MM.1S (cell line): Measurements from ENCODE around the gene CSRP3.

Experiments
- DNase-seq: peaks from one replicate; pipeline ENCODE4 v3.0.0-alpha.2; 2015
- H2AFZ ChIP-seq: fragments of 300-600 bp; sonication (generic); 2 replicates; pipeline ENCODE4 v1.6.0; 2016; ENCODE audit warnings: antibody characterized with exemption, low read length
- H3F3A ChIP-seq: fragments of 300-600 bp; sonication (generic); 2 replicates; pipeline ENCODE4 v1.6.1; 2016; ENCODE audit warnings: mild to moderate bottlenecking, antibody characterized with exemption, low read length, moderate library complexity, mixed read lengths; ENCODE audit not compliant: insufficient read depth
- H3K27ac ChIP-seq: fragments of 300-600 bp; sonication (generic); 2 replicates; pipeline ENCODE4 v1.5.1; 2016; ENCODE audit warnings: mild to moderate bottlenecking, low read length
- H3K27me3 ChIP-seq: fragments of 300-600 bp; sonication (generic); replicated peaks from 2 replicates; pipeline ENCODE4 v1.6.0; 2016; ENCODE audit warnings: low read length; ENCODE audit not compliant: insufficient read depth
- H3K36me3 ChIP-seq: fragments of 300-600 bp; sonication (generic); replicated peaks from 2 replicates; pipeline ENCODE4 v1.6.1; 2016; ENCODE audit warnings: mild to moderate bottlenecking, low read length, mixed read lengths; ENCODE audit not compliant: insufficient read depth
- H3K4me1 ChIP-seq: fragments of 300-600 bp; sonication (generic); 2 replicates; pipeline ENCODE4 v1.6.1; 2016; ENCODE audit warnings: low read length, mixed read lengths
- H3K4me2 ChIP-seq: fragments of 300-600 bp; sonication (generic); 2 replicates; pipeline ENCODE4 v1.6.0; 2016; ENCODE audit warnings: low read depth, low read length
- H3K4me3 ChIP-seq: fragments of 300-600 bp; sonication (generic); 2 replicates; pipeline ENCODE4 v1.5.1; 2016; ENCODE audit warnings: low read length, mixed read lengths
- H3K79me2 ChIP-seq: fragments of 300-600 bp; sonication (generic); 2 replicates; pipeline ENCODE4 v1.6.1; 2016; ENCODE audit warnings: mixed run types, low read length, mixed read lengths
- H3K9ac ChIP-seq: fragments of 300-600 bp; sonication (generic); 2 replicates; pipeline ENCODE4 v1.6.1; 2016; ENCODE audit warnings: low read length, mixed read lengths
- H3K9me2 ChIP-seq: fragments of 300-600 bp; sonication (generic); replicated peaks from 2 replicates; pipeline ENCODE4 v1.6.1; 2016; ENCODE audit warnings: mild to moderate bottlenecking, low read length, mixed read lengths; ENCODE audit not compliant: insufficient read depth
- H3K9me3 ChIP-seq: fragments of 300-600 bp; sonication (generic); replicated peaks from 2 replicates; pipeline ENCODE4 v1.6.1; 2016; ENCODE audit warnings: mild to moderate bottlenecking, low read length, mixed read lengths; ENCODE audit not compliant: insufficient read depth
- H4K20me1 ChIP-seq: fragments of 300-600 bp; sonication (generic); 2 replicates; pipeline ENCODE4 v1.6.1; 2016; ENCODE audit warnings: mild to moderate bottlenecking, low read length, moderate library complexity, mixed read lengths; ENCODE audit not compliant: insufficient read depth
- CTCF ChIP-seq: fragments of 300-600 bp; sonication (generic); IDR thresholded peaks from 2 replicates; pipeline ENCODE4 v1.5.1; 2016; ENCODE audit warnings: antibody characterized with exemption, low read length, mixed read lengths
- EZH2 ChIP-seq: fragments of 300-600 bp; sonication (generic); optimal IDR thresholded peaks from 2 replicates; pipeline ENCODE3; 2017; ENCODE audit warnings: low read depth, mild to moderate bottlenecking, antibody characterized with exemption, low read length, mixed read lengths
- EZH2phosphoT487 ChIP-seq: fragments of 300-600 bp; sonication (generic); IDR thresholded peaks from 2 replicates; pipeline ENCODE4 v1.6.1; 2018; ENCODE audit warnings: antibody characterized with exemption, low read length

CSRP3 gene

GRCh38 chr11:19239039-19239438, 37.3 kb upstream of the CSRP3 start:
- H3K9me2 ChIP-seq, result no peaks in the 10 kb centered on the region
- peaks cover 30% of the 10 kb centered on the region for H3K4me1 ChIP-seq
- peaks cover 20% of the 10 kb centered on the region; the same call in 1 of the 2 replicates for H3K36me3 ChIP-seq
- no peaks in the 10 kb centered on the region for H3K27me3 ChIP-seq
- no peak overlapping the region for H2AFZ ChIP-seq
- peaks cover 34% of the 10 kb centered on the region for H3K79me2 ChIP-seq
- peak overlapping the region; percentile 26; the same call in 1 of the 2 replicates for H3K4me3 ChIP-seq
- H3K4me2 ChIP-seq, result peak overlapping the region; percentile 40
- H3K27ac ChIP-seq, result no peak overlapping the region
- no peaks in the 10 kb centered on the region for H3K9me3 ChIP-seq
- peaks cover 16% of the 10 kb centered on the region; the same call in 1 of the 2 replicates for H3F3A ChIP-seq
- H4K20me1 ChIP-seq, result no peaks in the 10 kb centered on the region
- DNase-seq, result no peak
- no peak overlapping the region for H3K9ac ChIP-seq
- no peak for TF ChIP-seq CTCF

GRCh38 chr11:19237813-19238212, 36.0 kb upstream of the CSRP3 start:
- no peak overlapping the region for H3K4me3 ChIP-seq
- peaks cover 11% of the 10 kb centered on the region; the same call in 1 of the 2 replicates for H3F3A ChIP-seq
- H3K36me3 ChIP-seq, result peaks cover 20% of the 10 kb centered on the region; the same call in 1 of the 2 replicates
- H3K27me3 ChIP-seq, result no peaks in the 10 kb centered on the region
- H3K9me3 ChIP-seq, result no peaks in the 10 kb centered on the region
- no peak overlapping the region for H3K4me2 ChIP-seq
- no peak for TF ChIP-seq CTCF
- peaks cover 21% of the 10 kb centered on the region for H3K4me1 ChIP-seq
- H3K79me2 ChIP-seq, result peaks cover 34% of the 10 kb centered on the region
- H2AFZ ChIP-seq, result no peak overlapping the region
- no peaks in the 10 kb centered on the region for H3K9me2 ChIP-seq
- H4K20me1 ChIP-seq, result no peaks in the 10 kb centered on the region
- DNase-seq, result no peak
- H3K9ac ChIP-seq, result no peak overlapping the region
- H3K27ac ChIP-seq, result no peak overlapping the region

GRCh38 chr11:19237381-19237780, 35.6 kb upstream of the CSRP3 start:
- Histone ChIP-seq H3K27me3 (no peaks in the 10 kb centered on the region), H4K20me1 (no peaks in the 10 kb centered on the region), H3K4me2 (no peak overlapping the region), H3K9ac (no peak overlapping the region), H3K27ac (no peak overlapping the region), H3K9me2 (no peaks in the 10 kb centered on the region), H3K36me3 (peaks cover 20% of the 10 kb centered on the region; the same call in 1 of the 2 replicates), H3K9me3 (no peaks in the 10 kb centered on the region), H3F3A (0 out of 2 replicates have a peak, but pooled peaks cover 6% of the 10 kb centered on the region), H3K79me2 (peaks cover 34% of the 10 kb centered on the region), H3K4me1 (peaks cover 16% of the 10 kb centered on the region), H3K4me3 (no peak overlapping the region), H2AFZ (no peak overlapping the region)
- DNase-seq, result no peak
- TF ChIP-seq EZH2phosphoT487, result no peak

- Histone ChIP-seq H3K9ac (no peak overlapping the region), H3K9me2 (no peaks in the 10 kb centered on the region), H2AFZ (no peak overlapping the region), H3K36me3 (peaks cover 20% of the 10 kb centered on the region; the same call in 1 of the 2 replicates), H4K20me1 (no peaks in the 10 kb centered on the region), H3K4me3 (no peak overlapping the region), H3K9me3 (no peaks in the 10 kb centered on the region), H3K4me1 (peaks cover 10% of the 10 kb centered on the region; the same call in 1 of the 2 replicates), H3K4me2 (no peak overlapping the region), H3K27me3 (no peaks in the 10 kb centered on the region), H3F3A (no peaks in the 10 kb centered on the region), H3K27ac (no peak overlapping the region), H3K79me2 (peaks cover 22% of the 10 kb centered on the region)
- no peak for TF ChIP-seq CTCF
- TF ChIP-seq EZH2, result no peak
- TF ChIP-seq EZH2phosphoT487, result no peak
- no peak for DNase-seq
These were observed 32.5 kb upstream of the CSRP3 start for GRCh38 chr11:19234231-19234817.
